ENCODE data around the gene RAD51AP1.

The RAD51AP1 gene

GRCh38 chr12:4539167-4539870 is 629 bp downstream of the RAD51AP1 start:
- Histone ChIP-seq H3K4me3 (ENCODE audit: low read depth, low read length) (peak overlapping the region; percentile 99), H3K27ac (peak overlapping the region; percentile 100), H3K9me3 (ENCODE audit: severe bottlenecking) (no peaks in the 10 kb centered on the region), H3K27me3 (ENCODE audit: insufficient read depth, low read depth, severe bottlenecking) (no peaks in the 10 kb centered on the region), H3K36me3 (peaks cover 48% of the 10 kb centered on the region)
- peak; percentile 9 for DNase-seq
- TF ChIP-seq CTCF (IDR thresholded peaks at IDR 0.05; ENCODE audit: low read depth, low read length), result no peak

- Histone ChIP-seq H3K4me3 (ENCODE audit: low read depth, low read length) (peak overlapping the region; percentile 99), H3K9me3 (ENCODE audit: severe bottlenecking) (no peaks in the 10 kb centered on the region), H3K27ac (no peak overlapping the region), H3K27me3 (ENCODE audit: insufficient read depth, low read depth, severe bottlenecking) (no peaks in the 10 kb centered on the region), H3K36me3 (peaks cover 49% of the 10 kb centered on the region)
- DNase-seq, result no peak
- no peak for TF ChIP-seq CTCF (IDR thresholded peaks at IDR 0.05; ENCODE audit: low read depth, low read length)
Measured at GRCh38 chr12:4540170-4540569, 1.5 kb downstream of the RAD51AP1 start.

GRCh38 chr12:4540638-4541037 is 1.9 kb downstream of the RAD51AP1 start:
- H3K36me3 ChIP-seq, result peaks cover 54% of the 10 kb centered on the region
- H3K4me3 ChIP-seq (ENCODE audit: low read depth, low read length), result no peak overlapping the region
- DNase-seq, result no peak
- H3K9me3 ChIP-seq (ENCODE audit: severe bottlenecking), result no peaks in the 10 kb centered on the region
- no peak overlapping the region for H3K27ac ChIP-seq
- H3K27me3 ChIP-seq (ENCODE audit: insufficient read depth, low read depth, severe bottlenecking), result no peaks in the 10 kb centered on the region
- no peak for TF ChIP-seq CTCF (IDR thresholded peaks at IDR 0.05; ENCODE audit: low read depth, low read length)

DNA sequence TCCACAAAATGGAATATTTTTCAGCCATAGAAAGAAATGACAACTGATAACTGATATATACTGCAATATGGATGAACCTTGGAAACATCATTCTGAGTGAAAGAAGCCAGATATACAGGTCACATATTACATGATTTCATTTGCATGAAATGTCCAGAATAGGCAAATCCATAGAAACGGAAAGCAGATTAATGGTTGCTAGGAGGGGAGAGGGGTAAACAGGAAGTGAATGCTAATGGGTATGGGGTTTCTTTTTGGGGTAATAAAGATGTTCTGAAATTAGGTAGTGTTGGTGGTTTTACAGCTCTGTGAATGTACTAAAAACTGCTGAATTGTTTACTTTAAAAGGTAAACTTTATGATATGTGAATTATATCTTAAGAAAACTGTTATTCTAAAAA is 6.5 kb downstream of the RAD51AP1 start:
- H3K9me3 ChIP-seq (ENCODE audit: severe bottlenecking), result no peaks in the 10 kb centered on the region
- TF ChIP-seq CTCF (IDR thresholded peaks at IDR 0.05; ENCODE audit: low read depth, low read length), result no peak
- no peak for DNase-seq
- no peaks in the 10 kb centered on the region for H3K27me3 ChIP-seq (ENCODE audit: insufficient read depth, low read depth, severe bottlenecking)
- peaks cover 90% of the 10 kb centered on the region for H3K36me3 ChIP-seq
- H3K27ac ChIP-seq, result no peak overlapping the region
- H3K4me3 ChIP-seq (ENCODE audit: low read depth, low read length), result no peak overlapping the region

DNA sequence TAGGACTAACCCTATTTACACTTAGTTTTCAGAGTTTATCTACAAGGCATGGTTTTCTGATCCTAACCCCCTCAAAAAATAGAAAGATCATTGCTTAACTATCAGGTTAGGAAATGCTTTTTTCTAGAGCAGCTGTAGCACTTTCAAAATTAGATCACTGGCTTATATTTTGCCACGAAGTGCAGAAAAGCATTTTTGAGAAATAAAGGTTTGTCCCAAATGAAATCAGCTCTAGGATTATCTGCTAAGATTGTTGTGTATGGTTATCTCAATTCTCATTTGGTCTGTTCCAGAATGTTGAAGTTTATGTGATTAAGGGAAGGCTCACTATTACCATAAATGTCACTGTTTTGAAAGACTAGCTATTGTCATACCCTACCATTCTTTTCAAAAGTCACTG is 13.5 kb downstream of the RAD51AP1 start:
- DNase-seq, result no peak
- H3K9me3 ChIP-seq (ENCODE audit: severe bottlenecking), result no peaks in the 10 kb centered on the region
- H3K36me3 ChIP-seq, result peaks cover 83% of the 10 kb centered on the region
- no peak overlapping the region for H3K4me3 ChIP-seq (ENCODE audit: low read depth, low read length)
- H3K27me3 ChIP-seq (ENCODE audit: insufficient read depth, low read depth, severe bottlenecking), result no peaks in the 10 kb centered on the region
- no peak overlapping the region for H3K27ac ChIP-seq
- no peak for TF ChIP-seq CTCF (IDR thresholded peaks at IDR 0.05; ENCODE audit: low read depth, low read length)

GRCh38 chr12:4553943-4554342 is 15.3 kb downstream of the RAD51AP1 start:
- Histone ChIP-seq H3K36me3 (peaks cover 82% of the 10 kb centered on the region), H3K4me3 (ENCODE audit: low read depth, low read length) (no peak overlapping the region), H3K27me3 (ENCODE audit: insufficient read depth, low read depth, severe bottlenecking) (no peaks in the 10 kb centered on the region), H3K9me3 (ENCODE audit: severe bottlenecking) (no peaks in the 10 kb centered on the region), H3K27ac (no peak overlapping the region)
- no peak for DNase-seq
- TF ChIP-seq CTCF (IDR thresholded peaks at IDR 0.05; ENCODE audit: low read depth, low read length), result no peak

Data from WERI-Rb-1 (cell line).